Measurements from ENCODE around the gene PFKP.
A peak's percentile ranks its signal among the peaks of the same experiment; 100 is the strongest.

The PFKP gene

DNA sequence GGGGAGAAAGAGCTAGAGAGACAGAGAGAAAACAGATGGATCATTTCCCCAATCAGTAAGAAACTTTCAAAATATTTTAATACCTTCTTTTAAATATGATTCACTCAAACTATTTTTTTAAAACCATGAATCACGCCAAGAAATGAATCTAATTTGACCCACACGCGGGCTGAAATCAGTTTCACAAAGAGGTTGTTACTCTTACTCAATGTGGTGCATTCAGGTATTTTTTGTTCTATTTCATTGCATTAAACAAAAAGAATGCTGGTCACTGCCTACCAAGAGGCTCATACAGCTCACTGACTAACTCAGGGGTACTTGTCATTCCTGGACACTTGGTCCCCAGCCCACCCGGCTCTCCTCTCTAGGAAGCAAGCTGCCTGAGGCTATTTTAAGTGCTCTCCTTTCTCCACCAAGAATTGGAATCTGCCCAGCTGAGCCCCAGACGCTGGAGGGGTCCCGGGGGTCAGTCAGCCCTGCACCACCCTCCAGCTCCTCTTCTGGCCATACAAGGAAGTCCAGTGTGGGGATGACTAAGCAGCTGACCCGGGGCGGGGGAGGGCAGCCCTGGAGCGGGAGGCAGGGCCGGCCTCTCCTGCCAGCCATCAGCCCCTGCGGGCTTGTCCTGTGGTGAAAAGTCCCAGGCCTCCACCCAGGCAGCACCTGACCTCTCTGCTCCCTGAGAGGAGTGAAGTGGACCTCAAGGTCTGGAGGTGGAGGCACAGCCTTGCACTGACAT is 21.7 kb upstream of the PFKP start:
- peak; percentile 84 for DNase-seq (ENCODE audit: low read depth, low spot score)
- TF ChIP-seq, protein P1, sequence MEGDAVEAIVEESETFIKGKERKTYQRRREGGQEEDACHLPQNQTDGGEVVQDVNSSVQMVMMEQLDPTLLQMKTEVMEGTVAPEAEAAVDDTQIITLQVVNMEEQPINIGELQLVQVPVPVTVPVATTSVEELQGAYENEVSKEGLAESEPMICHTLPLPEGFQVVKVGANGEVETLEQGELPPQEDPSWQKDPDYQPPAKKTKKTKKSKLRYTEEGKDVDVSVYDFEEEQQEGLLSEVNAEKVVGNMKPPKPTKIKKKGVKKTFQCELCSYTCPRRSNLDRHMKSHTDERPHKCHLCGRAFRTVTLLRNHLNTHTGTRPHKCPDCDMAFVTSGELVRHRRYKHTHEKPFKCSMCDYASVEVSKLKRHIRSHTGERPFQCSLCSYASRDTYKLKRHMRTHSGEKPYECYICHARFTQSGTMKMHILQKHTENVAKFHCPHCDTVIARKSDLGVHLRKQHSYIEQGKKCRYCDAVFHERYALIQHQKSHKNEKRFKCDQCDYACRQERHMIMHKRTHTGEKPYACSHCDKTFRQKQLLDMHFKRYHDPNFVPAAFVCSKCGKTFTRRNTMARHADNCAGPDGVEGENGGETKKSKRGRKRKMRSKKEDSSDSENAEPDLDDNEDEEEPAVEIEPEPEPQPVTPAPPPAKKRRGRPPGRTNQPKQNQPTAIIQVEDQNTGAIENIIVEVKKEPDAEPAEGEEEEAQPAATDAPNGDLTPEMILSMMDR (IDR thresholded peaks at IDR 0.05; ENCODE audit: low read depth, low read length) = peak; percentile 48
- in situ Hi-C loops (cut with HindIII; ENCODE audit: low sequenced_read_pairs) = no loop called here
- H3K4me3 ChIP-seq (ENCODE audit: low read depth, low read length) = no peak overlapping the region

DNA sequence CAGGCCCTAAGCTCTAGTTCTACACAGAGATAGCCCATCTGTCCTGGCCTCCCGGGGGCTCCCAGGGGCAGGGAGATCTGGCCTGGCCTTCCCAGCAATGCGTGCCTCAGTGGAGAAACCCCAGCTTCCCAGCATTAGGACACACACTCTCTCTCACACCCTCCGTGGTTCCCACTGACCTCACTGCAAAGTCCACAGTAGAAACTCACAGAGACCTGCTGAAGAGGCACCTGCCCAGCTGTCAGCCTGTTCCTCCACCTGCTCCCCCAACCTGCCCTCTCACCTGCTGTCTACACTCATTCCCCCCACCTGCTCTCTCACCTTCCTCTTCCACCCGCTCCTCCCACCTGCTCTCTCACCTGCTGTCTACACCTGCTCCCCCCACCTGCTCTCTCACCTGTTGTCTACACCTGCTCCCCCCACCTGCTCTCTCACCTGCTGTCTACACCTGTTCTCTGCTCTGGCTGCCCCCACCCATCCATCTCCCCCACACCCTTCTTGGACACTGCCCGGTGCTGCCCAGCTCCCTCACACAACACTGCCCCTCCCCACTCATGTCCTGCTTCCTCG is 21.1 kb upstream of the PFKP start:
- no peak overlapping the region for H3K4me3 ChIP-seq (ENCODE audit: low read depth, low read length)
- DNase-seq (ENCODE audit: low read depth, low spot score) = no peak
- TF ChIP-seq, protein P1 (IDR thresholded peaks at IDR 0.05; ENCODE audit: low read depth, low read length) = no peak
- in situ Hi-C loops (cut with HindIII; ENCODE audit: low sequenced_read_pairs) = no loop called here

DNA sequence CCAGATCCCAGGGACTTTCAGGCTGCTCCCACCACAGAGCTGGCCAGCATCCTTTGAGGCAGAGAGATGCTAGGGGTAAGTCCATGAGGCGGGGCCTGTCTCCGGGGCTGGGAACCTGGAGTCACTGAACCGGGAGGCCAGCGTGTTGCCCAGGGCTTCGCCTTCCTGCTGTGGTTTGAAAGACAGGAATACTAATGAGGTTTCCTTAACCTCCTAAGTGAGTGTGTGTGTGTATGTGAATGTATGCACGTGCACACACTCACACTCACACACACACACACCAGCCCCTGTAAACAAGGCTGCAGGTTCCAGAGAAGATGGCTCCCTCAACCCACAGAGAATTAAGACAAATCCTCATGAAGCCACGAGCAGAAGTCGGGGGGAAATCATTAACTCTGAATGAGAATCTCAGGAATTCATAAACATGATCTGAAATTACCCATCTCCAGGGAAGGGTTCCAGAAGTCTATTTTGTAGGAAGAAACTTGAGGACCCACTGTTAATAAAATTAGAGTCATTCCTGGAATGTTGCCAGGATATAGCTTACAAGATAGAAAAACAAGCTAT is 20.3 kb upstream of the PFKP start:
- in situ Hi-C loops (cut with HindIII; ENCODE audit: low sequenced_read_pairs) = no loop called here
- no peak overlapping the region for H3K4me3 ChIP-seq (ENCODE audit: low read depth, low read length)
- TF ChIP-seq, protein P1 (IDR thresholded peaks at IDR 0.05; ENCODE audit: low read depth, low read length) = no peak
- peak; percentile 31 for DNase-seq (ENCODE audit: low read depth, low spot score)

DNA sequence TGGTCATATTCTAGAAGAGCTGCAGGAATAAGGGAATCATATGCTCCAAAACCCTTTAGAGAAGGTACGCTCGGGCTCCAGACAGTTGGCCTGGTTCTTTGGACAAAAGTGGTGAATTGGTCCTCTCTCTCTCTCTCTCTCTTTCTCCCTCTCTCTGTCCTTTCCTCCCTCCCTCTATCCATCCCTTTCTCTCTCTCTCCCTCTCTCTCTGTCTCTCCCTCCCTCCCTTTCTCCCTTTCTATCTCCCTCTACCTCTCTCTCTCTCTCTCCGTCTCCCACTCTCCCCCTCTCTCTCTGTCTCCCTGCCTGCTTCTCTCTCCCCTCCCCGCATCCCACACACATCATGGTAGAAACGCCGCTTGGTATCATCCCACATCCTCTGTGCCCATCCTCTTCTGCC is 19.8 kb upstream of the PFKP start:
- H3K4me3 ChIP-seq (ENCODE audit: low read depth, low read length) = no peak overlapping the region
- in situ Hi-C loops (cut with HindIII; ENCODE audit: low sequenced_read_pairs) = no loop called here
- no peak for DNase-seq (ENCODE audit: low read depth, low spot score)
- TF ChIP-seq, protein P1 (IDR thresholded peaks at IDR 0.05; ENCODE audit: low read depth, low read length) = no peak

DNA sequence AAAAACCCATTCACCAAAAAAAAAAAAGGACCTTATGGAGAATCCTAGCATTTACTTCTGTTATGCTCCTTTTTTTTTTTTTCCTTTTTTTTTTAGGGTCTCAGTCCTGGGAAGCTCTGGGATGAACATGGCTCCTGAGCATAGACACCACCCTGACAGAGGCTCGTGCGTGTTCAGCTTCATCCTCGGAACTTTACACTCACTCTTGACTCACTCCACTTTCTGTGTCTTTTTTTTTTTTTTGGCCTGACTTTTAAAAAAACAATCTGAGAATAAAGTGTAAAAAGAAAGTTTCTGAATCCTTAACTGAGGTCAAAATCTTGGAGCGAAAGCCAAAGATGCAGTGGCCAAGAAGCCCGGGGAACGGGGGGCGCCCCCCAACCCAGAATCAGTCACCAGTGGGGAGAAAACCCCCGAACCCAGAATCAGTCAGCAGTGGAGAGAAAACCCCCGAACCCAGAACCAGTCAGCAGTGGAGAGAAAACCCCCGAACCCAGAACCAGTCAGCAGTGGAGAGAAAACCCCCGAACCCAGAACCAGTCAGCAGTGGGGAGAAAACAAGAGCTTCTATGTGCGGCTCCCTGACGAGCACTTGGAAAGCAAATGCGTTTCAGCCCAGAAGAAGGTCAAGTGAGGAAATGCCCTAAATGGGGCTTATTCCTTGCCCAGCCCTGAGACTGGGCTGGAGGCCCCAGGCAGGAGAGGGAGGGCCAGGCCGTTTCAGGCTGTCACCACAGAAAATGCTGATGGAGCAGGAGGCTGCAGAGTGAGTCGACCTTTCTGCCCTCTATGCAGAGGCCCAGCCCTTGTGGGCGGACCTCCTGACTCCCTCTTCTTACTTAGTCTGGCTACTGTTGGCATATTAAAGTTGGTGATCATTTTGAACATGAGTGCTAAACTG is 19.0 kb upstream of the PFKP start:
- TF ChIP-seq, protein P1 (IDR thresholded peaks at IDR 0.05; ENCODE audit: low read depth, low read length) = no peak
- in situ Hi-C loops (cut with HindIII; ENCODE audit: low sequenced_read_pairs) = no loop called here
- DNase-seq (ENCODE audit: low read depth, low spot score) = peak; percentile 52
- H3K4me3 ChIP-seq (ENCODE audit: low read depth, low read length) = no peak overlapping the region

DNA sequence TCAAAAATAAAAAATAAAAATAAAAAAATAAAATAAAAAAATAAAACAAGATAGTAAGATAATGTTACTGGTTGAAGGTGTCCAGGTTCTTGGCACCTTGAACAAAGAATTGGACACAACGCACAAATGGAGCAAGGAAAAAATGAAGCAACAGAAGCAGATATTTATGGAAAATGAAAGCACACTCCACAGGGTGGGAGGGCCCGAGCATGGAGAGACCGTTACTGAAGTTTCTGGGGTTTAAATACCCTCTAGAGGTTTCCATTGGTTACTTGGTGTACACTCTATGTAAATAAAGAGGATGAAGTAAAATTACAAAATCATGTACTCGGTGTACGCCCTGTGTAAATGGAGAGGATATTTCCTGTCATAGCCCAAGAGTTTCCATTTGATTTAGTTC is 15.7 kb upstream of the PFKP start:
- no peak overlapping the region for H3K4me3 ChIP-seq (ENCODE audit: low read depth, low read length)
- in situ Hi-C loops (cut with HindIII; ENCODE audit: low sequenced_read_pairs) = no loop called here
- TF ChIP-seq, protein P1 (IDR thresholded peaks at IDR 0.05; ENCODE audit: low read depth, low read length) = no peak
- DNase-seq (ENCODE audit: low read depth, low spot score) = no peak

Data from astrocyte of the spinal cord (primary cell).